GM11168 (cell line): Measurements from ENCODE around the gene AHCTF1.
"Not testable (repeated sequence)": the region's sequence is repeated elsewhere in the genome, so short reads cannot be mapped to it uniquely, and the experiment has no call there.

Experiments
- in situ Hi-C: fragments of 300-500 bp; cut with MboI; formaldehyde crosslinking; loops from one replicate; pipeline ENCODE4 v1.12.0; 2022; ENCODE audit warnings: low sequenced_read_pairs; ENCODE audit not compliant: unreplicated experiment

The AHCTF1 gene

GRCh38 chr1:246923900-246924299, 7.8 kb downstream of the AHCTF1 start:
- in situ Hi-C loops = no loop called here

GRCh38 chr1:246923482-246923881, 8.3 kb downstream of the AHCTF1 start:
- in situ Hi-C loops = no loop called here

- in situ Hi-C loops = no loop called here
These were observed 10.3 kb downstream of the AHCTF1 start for GRCh38 chr1:246921481-246921880.

- in situ Hi-C loops = no loop called here
These were observed 11.8 kb downstream of the AHCTF1 start for GRCh38 chr1:246919902-246920301.

GRCh38 chr1:246916026-246916923, 15.5 kb downstream of the AHCTF1 start:
- in situ Hi-C loops = not testable (repeated sequence)

- in situ Hi-C loops = no loop called here
These were observed 24.3 kb downstream of the AHCTF1 start for GRCh38 chr1:246907472-246907871.

GRCh38 chr1:246906833-246907232, 24.9 kb downstream of the AHCTF1 start:
- in situ Hi-C loops = no loop called here

GRCh38 chr1:246901874-246902273, 29.9 kb downstream of the AHCTF1 start:
- in situ Hi-C loops = no loop called here

GRCh38 chr1:246897302-246897701, 34.4 kb downstream of the AHCTF1 start:
- in situ Hi-C loops = no loop called here

GRCh38 chr1:246893191-246893939, 38.4 kb downstream of the AHCTF1 start:
- in situ Hi-C loops = no loop called here

- in situ Hi-C loops = no loop called here
These were observed 40.6 kb downstream of the AHCTF1 start for GRCh38 chr1:246891105-246891504.

GRCh38 chr1:246888522-246888921, 43.2 kb downstream of the AHCTF1 start:
- in situ Hi-C loops = no loop called here

GRCh38 chr1:246885389-246885788, 46.4 kb downstream of the AHCTF1 start:
- in situ Hi-C loops = not testable (repeated sequence)

GRCh38 chr1:246878551-246878950, 53.2 kb downstream of the AHCTF1 start:
- in situ Hi-C loops = no loop called here

GRCh38 chr1:246876431-246876830, 55.3 kb downstream of the AHCTF1 start:
- in situ Hi-C loops = no loop called here

- in situ Hi-C loops = no loop called here
These were observed 56.4 kb downstream of the AHCTF1 start for GRCh38 chr1:246875041-246876026.

GRCh38 chr1:246865921-246866320, 65.8 kb downstream of the AHCTF1 start:
- in situ Hi-C loops = no loop called here

GRCh38 chr1:246863791-246864190, 68.0 kb downstream of the AHCTF1 start:
- in situ Hi-C loops = not testable (repeated sequence)

GRCh38 chr1:246860401-246860800, 71.3 kb downstream of the AHCTF1 start:
- in situ Hi-C loops = no loop called here

GRCh38 chr1:246856371-246856770, 75.4 kb downstream of the AHCTF1 start:
- in situ Hi-C loops = no loop called here
